HCT116 (cell line): ENCODE results near the gene LSM7. TPM values are rescaled to one million over a fixed set of nuclear protein-coding genes. Genes with fewer than 3 reads are reported as not detected.

Source experiments
- ATAC-seq: fragments of 200-7000 bp; cut with Tn5 transposase; 2 replicates; pipeline ENCODE4 v1.9.1; 2020; ENCODE audit warnings: mild to moderate bottlenecking, moderate library complexity
- BruUV-seq: library from RNA; stranded (reverse); fragments of 400-500 nt; replicated peaks from 2 replicates; lab custom pipeline; 2021; lab: Mats Ljungman, UMichigan
- CTCF ChIA-PET: fragments of 300-600 bp; sonication (Branson Sonifier 250); formaldehyde crosslinking; loops from one replicate; lab custom pipeline; 2021; ENCODE audit warnings: antibody characterized with exemption; lab: Charles Lee
- POLR2A ChIA-PET: fragments of 300-600, 350-600 bp; sonication (Branson Sonifier 250); formaldehyde crosslinking; loops from one replicate; lab custom pipeline; 2021; ENCODE audit warnings: antibody characterized with exemption; lab: Charles Lee
- RAD21 ChIA-PET, 2 experiments: fragments of 300-600 bp; sonication (Branson Sonifier 250); formaldehyde crosslinking; loops; one replicate each; lab custom pipeline; 2023; ENCODE audit warnings: low total read pairs in 2 of 2; ENCODE audit not compliant: uncharacterized antibody in 2 of 2, unreplicated experiment in 2 of 2, low non-redundant PET in 1 of 2; lab: Charles Lee
- DNase-seq: peaks from one replicate; pipeline ENCODE4 v3.0.0-alpha.2; 2010; ENCODE audit warnings: low read depth, low spot score
- H2AFZ ChIP-seq: fragments of 200-600 bp; shearing (Covaris generic), sonication (generic); 2 replicates; pipeline ENCODE4 v1.6.1; 2017; ENCODE audit warnings: low read depth, mixed run types, mixed read lengths, antibody characterized with exemption, low read length; ENCODE audit not compliant: poor library complexity, severe bottlenecking
- H3K27ac ChIP-seq: 2 replicates; pipeline ENCODE4 v1.5.1; 2012; ENCODE audit warnings: low read depth, low read length
- H3K27me3 ChIP-seq: fragments of 200-600 bp; sonication (generic); 2 replicates; pipeline ENCODE4 v1.6.1; 2016; ENCODE audit warnings: mixed run types, low read length, mixed read lengths; ENCODE audit not compliant: insufficient read depth
- H3K36me3 ChIP-seq, 2 experiments: fragments of 200-500 bp in 1 of 2; fragments of 200-600 bp in 1 of 2; sonication (Bioruptor generic) in 1 of 2; sonication (generic) in 1 of 2; 2 replicates each; pipeline versions ENCODE4 v1.5.1 to v1.6.1; 2014 to 2016; ENCODE audit warnings: low read length in 2 of 2, inconsistent platforms in 1 of 2, mixed read lengths in 1 of 2, mixed run types in 1 of 2; ENCODE audit not compliant: insufficient read depth in 2 of 2, control insufficient read depth in 1 of 2
- H3K4me1 ChIP-seq, 2 experiments: fragments of 200-600 bp in 1 of 2; sonication (generic) in 1 of 2; 2 replicates each; pipeline versions ENCODE4 v1.5.1 to v1.6.1; 2012 to 2017; ENCODE audit warnings: low read length in 2 of 2, inconsistent platforms in 1 of 2, mild to moderate bottlenecking in 1 of 2, mixed read lengths in 1 of 2, mixed run types in 1 of 2, moderate library complexity in 1 of 2; ENCODE audit not compliant: insufficient read depth in 2 of 2, control insufficient read depth in 1 of 2
- H3K4me2 ChIP-seq: fragments of 200-600 bp; sonication (generic); 2 replicates; pipeline ENCODE4 v1.6.1; 2017; ENCODE audit warnings: mixed run types, low read length, mixed read lengths
- H3K4me3 ChIP-seq, 2 experiments: fragments of 200-600 bp in 1 of 2; sonication (generic) in 1 of 2; replicated peaks in 1 of 2; 2 replicates each; pipeline ENCODE4 v1.5.1; 2011 to 2016; ENCODE audit warnings: low read length in 2 of 2, control low read depth in 1 of 2, low read depth in 1 of 2, mild to moderate bottlenecking in 1 of 2, mixed read lengths in 1 of 2, mixed run types in 1 of 2
- H3K79me2 ChIP-seq: fragments of 200-600 bp; sonication (generic); 2 replicates; pipeline ENCODE4 v1.6.1; 2017; ENCODE audit warnings: mild to moderate bottlenecking, mixed run types, low read length, moderate library complexity, mixed read lengths; ENCODE audit not compliant: insufficient read depth
- H3K9ac ChIP-seq: fragments of 200-600 bp; sonication (generic); 2 replicates; pipeline ENCODE4 v1.6.1; 2016; ENCODE audit warnings: low read length, mixed read lengths
- H3K9me2 ChIP-seq: fragments of 200-600 bp; sonication (generic), shearing (Covaris generic); 2 replicates; pipeline ENCODE4 v1.6.1; 2017; ENCODE audit warnings: mixed run types, mild to moderate bottlenecking, moderate library complexity; ENCODE audit not compliant: insufficient read depth
- H3K9me3 ChIP-seq, 2 experiments: fragments of 200-500 bp in 1 of 2; fragments of 200-600 bp in 1 of 2; sonication (Bioruptor generic) in 1 of 2; sonication (generic) in 1 of 2; 2 replicates each; pipeline ENCODE4 v1.6.1; 2014 to 2017; ENCODE audit warnings: low read length in 2 of 2, mixed read lengths in 2 of 2, inconsistent platforms in 1 of 2, low read depth in 1 of 2, mild to moderate bottlenecking in 1 of 2, mixed run types in 1 of 2, moderate library complexity in 1 of 2; ENCODE audit not compliant: control insufficient read depth in 1 of 2, insufficient read depth in 1 of 2
- H4K20me1 ChIP-seq: fragments of 200-600 bp; sonication (generic), shearing (Covaris generic); 2 replicates; pipeline ENCODE4 v1.6.1; 2017; ENCODE audit warnings: mixed run types, mild to moderate bottlenecking, moderate library complexity; ENCODE audit not compliant: insufficient read depth
- CBX3 ChIP-seq: IDR thresholded peaks from 2 replicates; pipeline ENCODE4 v1.6.1; 2012; ENCODE audit warnings: low read depth
- EGR1 ChIP-seq: IDR thresholded peaks from 2 replicates; pipeline ENCODE4 v1.6.1; 2012; ENCODE audit warnings: low read depth
- EZH2 ChIP-seq: fragments of 200-600 bp; sonication (generic); IDR thresholded peaks from 2 replicates; pipeline ENCODE4 v1.6.1; 2017; ENCODE audit warnings: antibody characterized with exemption, mixed run types
- POLR2A ChIP-seq: IDR thresholded peaks from 2 replicates; pipeline ENCODE4 v1.7.0; 2011; ENCODE audit warnings: borderline replicate concordance; ENCODE audit not compliant: insufficient read depth, insufficient read length; ENCODE audit errors: extremely low read depth
- POLR2AphosphoS5 ChIP-seq: IDR thresholded peaks from 2 replicates; pipeline ENCODE4 v1.6.1; 2011; ENCODE audit warnings: mild to moderate bottlenecking, low read depth, low read length, moderate library complexity
- RAD21 ChIP-seq: IDR thresholded peaks from 2 replicates; pipeline ENCODE4 v1.6.1; 2012; ENCODE audit warnings: low read depth, mild to moderate bottlenecking
- SP1 ChIP-seq: IDR thresholded peaks from 2 replicates; pipeline ENCODE4 v1.6.1; 2012; ENCODE audit warnings: low read depth
- SRF ChIP-seq: IDR thresholded peaks from 2 replicates; pipeline ENCODE4 v1.6.1; 2012; ENCODE audit warnings: low read depth
- TCF7L2 ChIP-seq: IDR thresholded peaks from 2 replicates; pipeline ENCODE4 v1.7.0; 2011; ENCODE audit warnings: borderline replicate concordance, inconsistent platforms; ENCODE audit not compliant: insufficient read depth, insufficient read length; ENCODE audit errors: extremely low read depth
- ZNF274 ChIP-seq: fragments of 200-500 bp; sonication (Bioruptor generic); IDR thresholded peaks from 2 replicates; pipeline ENCODE4 v1.6.1; 2014; ENCODE audit warnings: mild to moderate bottlenecking, low read depth, low read length, inconsistent platforms
- intact Hi-C: fragments of 100-400 bp; cut with micrococcal nuclease; formaldehyde crosslinking; loops from 2 replicates; pipeline ENCODE4 v1.10.0; 2022
- total RNA-seq: library from RNA; stranded (reverse); gene quantifications from one replicate; pipeline ENCODE4 v1.2.1, GENCODE V29; 2021; ENCODE audit not compliant: unreplicated experiment
- TF ChIP-seq, protein P1 (sequence below): IDR thresholded peaks from 2 replicates; pipeline ENCODE4 v1.6.1; 2012
- TF ChIP-seq, protein P2 (sequence below): IDR thresholded peaks from 2 replicates; pipeline ENCODE4 v1.6.1; 2012; ENCODE audit warnings: low read depth

Gene LSM7
- total RNA-seq, 1 experiment from 2014 or later = 190 TPM

DNA sequence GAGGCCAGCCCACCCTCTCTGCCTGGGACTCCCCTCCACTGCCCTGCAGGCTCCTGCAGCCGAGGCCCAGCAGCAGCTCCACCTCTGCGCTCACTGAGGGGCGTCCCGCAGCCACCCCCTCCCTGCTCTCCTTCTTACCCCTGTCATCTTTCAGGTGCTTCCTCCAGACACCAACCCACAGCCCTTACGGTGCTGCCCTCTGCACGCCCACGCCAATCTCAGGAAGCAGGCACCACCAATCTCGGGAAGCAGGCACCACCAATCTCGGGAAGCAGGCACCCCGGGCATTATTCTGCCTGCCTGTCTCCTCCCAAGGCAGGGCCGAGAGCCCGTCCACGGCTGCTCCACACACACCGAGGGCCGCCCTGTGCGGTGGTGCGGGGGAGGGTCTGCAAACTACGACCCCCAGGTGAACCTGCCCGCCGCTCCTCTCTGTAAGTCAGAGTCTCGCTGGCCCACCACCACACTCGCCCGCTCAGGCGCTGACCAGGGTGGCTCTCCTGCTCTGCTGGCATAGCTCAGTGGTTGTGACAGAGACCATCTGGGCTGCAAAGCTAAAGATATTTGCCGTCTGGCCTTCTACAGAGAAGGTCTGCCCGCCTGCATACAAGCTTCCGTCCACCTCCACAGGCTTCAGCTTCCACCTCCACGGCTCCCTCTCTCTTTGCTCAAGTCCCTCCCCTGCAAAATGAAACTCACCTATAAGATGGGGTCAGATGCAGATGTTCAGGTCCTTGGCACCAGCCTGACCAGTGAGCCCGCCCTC, 2.9 kb downstream of the LSM7 start:
- no peak for TF ChIP-seq ZNF274
- TF ChIP-seq RAD21 = no peak
- TF ChIP-seq, protein P1, sequence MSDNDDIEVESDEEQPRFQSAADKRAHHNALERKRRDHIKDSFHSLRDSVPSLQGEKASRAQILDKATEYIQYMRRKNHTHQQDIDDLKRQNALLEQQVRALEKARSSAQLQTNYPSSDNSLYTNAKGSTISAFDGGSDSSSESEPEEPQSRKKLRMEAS = no peak
- no peak for TF ChIP-seq SP1
- no peak for TF ChIP-seq POLR2AphosphoS5
- no peak for TF ChIP-seq EGR1
- TF ChIP-seq CBX3 = no peak
- TF ChIP-seq POLR2A = no peak
- no peak for TF ChIP-seq EZH2
- no peak for TF ChIP-seq TCF7L2
- TF ChIP-seq, protein P2, sequence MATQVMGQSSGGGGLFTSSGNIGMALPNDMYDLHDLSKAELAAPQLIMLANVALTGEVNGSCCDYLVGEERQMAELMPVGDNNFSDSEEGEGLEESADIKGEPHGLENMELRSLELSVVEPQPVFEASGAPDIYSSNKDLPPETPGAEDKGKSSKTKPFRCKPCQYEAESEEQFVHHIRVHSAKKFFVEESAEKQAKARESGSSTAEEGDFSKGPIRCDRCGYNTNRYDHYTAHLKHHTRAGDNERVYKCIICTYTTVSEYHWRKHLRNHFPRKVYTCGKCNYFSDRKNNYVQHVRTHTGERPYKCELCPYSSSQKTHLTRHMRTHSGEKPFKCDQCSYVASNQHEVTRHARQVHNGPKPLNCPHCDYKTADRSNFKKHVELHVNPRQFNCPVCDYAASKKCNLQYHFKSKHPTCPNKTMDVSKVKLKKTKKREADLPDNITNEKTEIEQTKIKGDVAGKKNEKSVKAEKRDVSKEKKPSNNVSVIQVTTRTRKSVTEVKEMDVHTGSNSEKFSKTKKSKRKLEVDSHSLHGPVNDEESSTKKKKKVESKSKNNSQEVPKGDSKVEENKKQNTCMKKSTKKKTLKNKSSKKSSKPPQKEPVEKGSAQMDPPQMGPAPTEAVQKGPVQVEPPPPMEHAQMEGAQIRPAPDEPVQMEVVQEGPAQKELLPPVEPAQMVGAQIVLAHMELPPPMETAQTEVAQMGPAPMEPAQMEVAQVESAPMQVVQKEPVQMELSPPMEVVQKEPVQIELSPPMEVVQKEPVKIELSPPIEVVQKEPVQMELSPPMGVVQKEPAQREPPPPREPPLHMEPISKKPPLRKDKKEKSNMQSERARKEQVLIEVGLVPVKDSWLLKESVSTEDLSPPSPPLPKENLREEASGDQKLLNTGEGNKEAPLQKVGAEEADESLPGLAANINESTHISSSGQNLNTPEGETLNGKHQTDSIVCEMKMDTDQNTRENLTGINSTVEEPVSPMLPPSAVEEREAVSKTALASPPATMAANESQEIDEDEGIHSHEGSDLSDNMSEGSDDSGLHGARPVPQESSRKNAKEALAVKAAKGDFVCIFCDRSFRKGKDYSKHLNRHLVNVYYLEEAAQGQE = no peak
- TF ChIP-seq SRF = no peak
- TF ChIP-seq, all 23 proteins: peak for 0

More for the DNA sequence above, 2.9 kb downstream of the LSM7 start:
- ATAC-seq = no peak
- CTCF ChIA-PET = no interaction called here
- Histone ChIP-seq H4K20me1 (no peaks in the 10 kb centered on the region), H3K27ac (no peak overlapping the region), H3K79me2 (peaks cover 53% of the 10 kb centered on the region), H3K9me3 (no peaks in the 10 kb centered on the region), H3K36me3 (peaks cover 5 to 6% of the 10 kb centered on the region in 2 experiments; a peak in 2 of 4 replicates), H3K9me2 (no peaks in the 10 kb centered on the region), H3K9ac (no peak overlapping the region), H3K4me1 (peaks cover 16 to 19% of the 10 kb centered on the region in 2 experiments), H3K4me2 (no peak overlapping the region), H3K4me3 (no peak overlapping the region), H3K27me3 (no peaks in the 10 kb centered on the region), H2AFZ (no peak overlapping the region)
- RAD21 ChIA-PET = no interaction called here
- intact Hi-C loops = loop anchor here (5.0 kb wide), 1 partner anchor 67 kb away; no protein-coding TSS in a partner anchor
- no TSS peak for BruUV-seq
- POLR2A ChIA-PET = no interaction called here
- no peak for DNase-seq
